Ectodermal cell (in vitro differentiated cells): ENCODE data around the gene FAM234B.

ENCODE experiments used
- H3K27ac ChIP-seq: 2 replicates; pipeline ENCODE4 v1.7.0; 2013; ENCODE audit warnings: mild to moderate bottlenecking, low read depth, low read length; ENCODE audit not compliant: insufficient read depth, poor library complexity, severe bottlenecking
- H3K27me3 ChIP-seq: 2 replicates; pipeline ENCODE4 v1.7.0; 2013; ENCODE audit warnings: mild to moderate bottlenecking, low read length; ENCODE audit not compliant: insufficient read depth, control insufficient read depth, poor library complexity, severe bottlenecking
- H3K36me3 ChIP-seq: one replicate; pipeline ENCODE4 v1.7.0; 2013; ENCODE audit warnings: low read length; ENCODE audit not compliant: control insufficient read depth, insufficient read depth
- H3K4me1 ChIP-seq: one replicate; pipeline ENCODE4 v1.7.0; 2013; ENCODE audit warnings: low read length; ENCODE audit not compliant: control insufficient read depth, insufficient read depth
- H3K4me3 ChIP-seq: 2 replicates; pipeline ENCODE4 v1.7.0; 2013; ENCODE audit warnings: low read depth, low read length, control low read depth; ENCODE audit not compliant: insufficient read depth
- H3K9me3 ChIP-seq: 2 replicates; pipeline ENCODE4 v1.7.0; 2013; ENCODE audit warnings: mild to moderate bottlenecking, low read length, moderate library complexity; ENCODE audit not compliant: control insufficient read depth
- WGBS, 2 experiments: methylation state at CpG; one replicate each; pipeline ENCODE4 v1.1.7; 2013; ENCODE audit warnings: missing lambda C conversion rate in 2 of 2; 5-methylcytosine and 5-hydroxymethylcytosine counted together

FAM234B gene

DNA sequence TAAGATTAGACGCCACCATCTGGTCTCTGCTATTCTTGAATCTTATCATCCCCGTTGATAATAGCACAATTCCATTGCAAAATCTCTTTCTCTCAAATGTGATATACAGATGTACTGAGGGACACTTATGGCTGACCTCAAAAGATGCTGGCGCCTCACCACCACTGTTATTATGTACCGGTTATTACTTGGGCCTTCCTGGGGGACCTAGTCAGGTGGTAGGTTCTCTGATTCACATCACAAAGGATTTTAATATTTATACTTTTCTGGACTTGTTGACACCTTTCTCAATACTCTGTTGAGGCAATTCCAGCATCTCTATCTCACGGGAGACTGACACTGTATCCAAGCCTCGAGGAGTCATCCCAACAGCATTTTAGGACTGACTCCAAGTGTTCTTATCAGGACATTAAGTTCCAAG lies 21.3 kb upstream of the FAM234B start:
- H3K9me3 ChIP-seq, result no peaks in the 10 kb centered on the region
- peaks cover 6% of the 10 kb centered on the region for H3K4me1 ChIP-seq
- no peaks in the 10 kb centered on the region for H3K36me3 ChIP-seq
- no peak overlapping the region for H3K4me3 ChIP-seq
- 91 to 97% methylated on average over 6 of the region's 6 CpGs for WGBS, 2 experiments
- H3K27me3 ChIP-seq, result no peaks in the 10 kb centered on the region
- no peak overlapping the region for H3K27ac ChIP-seq

GRCh38 chr12:13023811-13024530 lies 20.2 kb upstream of the FAM234B start:
- Histone ChIP-seq H3K36me3 (no peaks in the 10 kb centered on the region), H3K27ac (no peak overlapping the region), H3K9me3 (no peaks in the 10 kb centered on the region), H3K4me1 (peaks cover 17% of the 10 kb centered on the region), H3K4me3 (no peak overlapping the region), H3K27me3 (no peaks in the 10 kb centered on the region)
- WGBS, 2 experiments, result 74 to 94% methylated on average over 6 of the region's 6 CpGs

DNA sequence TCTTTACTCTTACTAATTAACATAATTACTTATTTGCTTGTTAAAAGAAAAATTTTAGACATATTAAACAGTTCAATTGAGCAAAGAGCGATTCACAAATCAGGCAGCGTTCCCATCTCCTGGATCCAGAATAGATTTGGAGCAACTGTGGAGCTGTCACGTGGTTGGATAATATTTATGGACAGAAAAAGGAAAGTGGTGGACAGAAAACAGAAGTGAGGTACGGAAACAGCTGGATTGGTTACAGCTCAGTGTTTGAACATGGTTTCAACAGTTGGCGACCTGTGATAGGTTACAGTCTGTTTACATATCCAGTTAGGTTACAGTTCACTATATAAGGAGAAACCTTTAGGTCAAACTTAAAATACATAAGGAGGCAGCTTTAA lies 19.7 kb upstream of the FAM234B start:
- H3K4me3 ChIP-seq, result no peak overlapping the region
- H3K27ac ChIP-seq, result no peak overlapping the region
- no peaks in the 10 kb centered on the region for H3K27me3 ChIP-seq
- no peaks in the 10 kb centered on the region for H3K9me3 ChIP-seq
- 89 to 95% methylated on average over 5 of the region's 5 CpGs for WGBS, 2 experiments
- no peaks in the 10 kb centered on the region for H3K36me3 ChIP-seq
- peaks cover 17% of the 10 kb centered on the region for H3K4me1 ChIP-seq

DNA sequence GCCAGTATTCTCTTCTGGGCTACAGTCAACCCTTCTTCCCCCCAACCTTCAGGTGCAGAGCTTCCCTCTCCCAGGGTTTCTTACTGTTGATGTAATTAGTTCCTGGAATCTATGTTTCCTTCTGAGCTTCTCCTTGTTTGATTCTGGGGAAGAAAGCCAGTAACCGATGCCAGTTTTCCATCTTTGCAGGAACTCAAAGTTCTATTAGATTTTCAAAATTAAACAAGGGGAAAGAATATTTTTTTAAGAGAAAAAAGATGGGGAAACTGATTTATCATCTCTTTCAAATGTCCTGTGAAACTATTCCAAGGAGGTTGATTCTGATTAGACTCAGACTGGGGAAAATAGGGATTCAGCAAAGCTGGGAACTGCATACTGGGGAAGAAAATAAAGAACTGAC lies 17.9 kb upstream of the FAM234B start:
- H3K9me3 ChIP-seq, result no peaks in the 10 kb centered on the region
- H3K27ac ChIP-seq, result no peak overlapping the region
- no peak overlapping the region for H3K4me3 ChIP-seq
- peaks cover 24% of the 10 kb centered on the region for H3K4me1 ChIP-seq
- 80 to 94% methylated on average over 1 of the region's 1 CpG for WGBS, 2 experiments
- H3K27me3 ChIP-seq, result no peaks in the 10 kb centered on the region
- H3K36me3 ChIP-seq, result no peaks in the 10 kb centered on the region

DNA sequence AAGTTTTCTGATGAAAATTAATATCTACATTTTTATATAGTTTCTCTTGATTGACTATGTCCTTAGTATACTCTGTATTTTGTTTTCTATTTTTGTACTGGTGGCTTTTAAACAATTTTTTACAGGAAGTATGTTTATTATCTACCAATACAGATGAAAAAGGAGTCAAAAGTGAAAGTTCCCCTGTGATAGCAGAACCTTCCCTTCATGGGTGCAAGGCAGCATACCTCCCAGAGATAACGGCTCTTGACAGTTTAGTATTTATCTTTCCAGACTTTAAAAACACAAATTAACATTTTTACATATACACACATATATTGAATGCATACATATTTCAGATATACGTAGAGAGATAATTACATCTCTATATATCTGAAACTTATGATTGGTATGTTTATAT lies 17.1 kb upstream of the FAM234B start:
- no peaks in the 10 kb centered on the region for H3K9me3 ChIP-seq
- H3K4me1 ChIP-seq, result peaks cover 26% of the 10 kb centered on the region
- H3K27ac ChIP-seq, result no peak overlapping the region
- H3K4me3 ChIP-seq, result no peak overlapping the region
- 89 to 100% methylated on average over 1 of the region's 2 CpGs for WGBS, 2 experiments
- H3K36me3 ChIP-seq, result no peaks in the 10 kb centered on the region
- no peaks in the 10 kb centered on the region for H3K27me3 ChIP-seq

GRCh38 chr12:13027508-13027907 lies 16.7 kb upstream of the FAM234B start:
- Histone ChIP-seq H3K27ac (no peak overlapping the region), H3K9me3 (no peaks in the 10 kb centered on the region), H3K27me3 (no peaks in the 10 kb centered on the region), H3K4me3 (no peak overlapping the region), H3K4me1 (peaks cover 26% of the 10 kb centered on the region), H3K36me3 (no peaks in the 10 kb centered on the region)

GRCh38 chr12:13028825-13029570 lies 15.2 kb upstream of the FAM234B start:
- H3K9me3 ChIP-seq, result no peaks in the 10 kb centered on the region
- 56 to 58% methylated on average over 3 to 4 of the region's 4 CpGs for WGBS, 2 experiments
- no peaks in the 10 kb centered on the region for H3K36me3 ChIP-seq
- H3K4me1 ChIP-seq, result peaks cover 26% of the 10 kb centered on the region
- H3K27me3 ChIP-seq, result no peaks in the 10 kb centered on the region
- no peak overlapping the region for H3K4me3 ChIP-seq
- H3K27ac ChIP-seq, result peak overlapping the region; percentile 68

DNA sequence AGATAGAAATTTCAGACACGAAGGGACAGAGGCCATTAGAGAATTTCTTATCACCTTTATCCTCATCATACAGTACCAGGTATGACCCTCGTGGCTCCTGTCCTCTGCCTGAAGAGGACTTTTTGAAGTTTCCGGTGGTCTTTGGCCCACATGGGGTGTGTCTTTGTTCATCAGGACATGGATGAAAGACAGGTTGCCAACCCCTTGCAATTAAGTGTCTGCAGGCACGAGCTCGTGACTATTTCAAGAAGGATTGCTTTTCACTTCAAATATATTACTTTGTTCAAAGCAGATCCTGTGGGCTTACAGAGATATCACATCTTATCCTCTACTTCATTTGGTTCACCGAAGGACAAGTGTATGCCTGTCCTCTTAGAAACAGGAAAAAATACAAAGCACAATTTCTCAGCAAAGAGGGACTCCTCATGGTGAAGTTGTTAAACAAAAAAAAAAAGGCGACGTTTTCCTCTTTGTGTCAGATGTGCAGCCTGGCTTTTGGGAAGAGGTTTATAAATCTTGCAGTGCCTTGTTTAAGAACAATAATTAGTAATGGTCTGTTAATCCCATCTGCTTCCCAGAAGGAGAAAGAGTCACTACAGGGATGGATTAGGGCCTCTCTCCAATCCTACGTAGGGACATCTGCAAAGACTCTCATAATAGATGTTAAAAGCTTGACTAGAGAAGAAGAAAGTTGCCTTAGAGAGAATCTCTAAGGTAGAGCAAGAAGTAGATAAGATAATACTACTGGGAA lies 13.5 kb upstream of the FAM234B start:
- WGBS, 2 experiments, result 44 to 47% methylated on average over 9 of the region's 9 CpGs
- Histone ChIP-seq H3K27me3 (no peaks in the 10 kb centered on the region), H3K36me3 (no peaks in the 10 kb centered on the region), H3K4me1 (peaks cover 26% of the 10 kb centered on the region), H3K9me3 (no peaks in the 10 kb centered on the region), H3K27ac (peak overlapping the region; percentile 68), H3K4me3 (no peak overlapping the region)

DNA sequence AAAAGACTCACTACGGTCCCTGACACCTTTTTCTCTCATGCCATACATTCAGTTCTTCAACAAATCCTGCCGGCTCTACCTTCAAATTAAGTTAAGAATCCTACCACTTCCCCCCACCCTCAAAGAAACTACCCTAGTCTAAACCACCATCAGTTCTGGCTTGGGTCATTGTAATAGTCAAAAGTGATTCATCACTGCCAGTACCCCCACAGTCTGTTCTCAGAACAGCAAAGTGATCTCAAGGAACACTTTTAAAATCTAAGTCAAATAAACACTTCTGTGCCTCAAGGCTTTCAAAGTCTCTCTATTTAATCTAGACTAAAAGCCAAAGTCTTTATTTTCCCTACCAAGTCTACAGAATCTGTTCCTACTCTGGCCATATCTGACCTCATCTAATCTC lies 12.0 kb upstream of the FAM234B start:
- Histone ChIP-seq H3K4me3 (no peak overlapping the region), H3K27ac (no peak overlapping the region), H3K27me3 (no peaks in the 10 kb centered on the region), H3K9me3 (no peaks in the 10 kb centered on the region), H3K4me1 (peaks cover 24% of the 10 kb centered on the region), H3K36me3 (no peaks in the 10 kb centered on the region)
- 92 to 99% methylated on average over 2 of the region's 2 CpGs for WGBS, 2 experiments

DNA sequence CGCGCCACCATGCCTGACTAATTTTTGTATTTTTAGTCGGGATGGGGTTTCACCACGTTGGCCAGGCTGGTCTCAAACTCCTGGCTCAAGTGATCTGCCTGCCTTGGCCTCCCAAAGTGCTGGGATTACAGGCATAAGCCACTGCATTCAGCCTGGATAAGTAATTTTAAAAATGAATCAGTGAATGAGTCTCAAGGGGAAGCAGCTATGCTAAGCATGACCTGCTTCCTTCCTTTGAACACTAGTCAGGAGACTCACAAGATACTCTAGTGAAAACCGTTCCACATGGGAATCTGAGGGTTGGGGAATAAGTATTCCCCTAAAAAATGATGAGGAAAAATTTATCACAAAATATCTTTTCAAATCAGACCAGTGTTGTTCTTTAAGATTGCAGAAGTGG lies 10.7 kb upstream of the FAM234B start:
- Histone ChIP-seq H3K4me1 (peaks cover 15% of the 10 kb centered on the region), H3K36me3 (no peaks in the 10 kb centered on the region), H3K9me3 (no peaks in the 10 kb centered on the region), H3K4me3 (no peak overlapping the region), H3K27me3 (no peaks in the 10 kb centered on the region), H3K27ac (no peak overlapping the region)
- WGBS, 2 experiments, result 95 to 96% methylated on average over 4 to 5 of the region's 5 CpGs
